AG04450 (cell line): Measurements from ENCODE around the gene TBC1D14. TPM values are rescaled to one million over a fixed set of nuclear protein-coding genes. Genes with fewer than 3 reads are reported as not detected.

ENCODE experiments used
- CTCF ChIA-PET: fragments of 300-600, 350-600 bp; formaldehyde crosslinking; extraction: SDS; loops from one replicate; lab custom pipeline; 2022; ENCODE audit warnings: antibody characterized with exemption, inconsistent platforms; lab: Charles Lee
- POLR2A ChIA-PET: fragments of 350-600 bp; formaldehyde crosslinking; extraction: SDS; loops from one replicate; lab custom pipeline; 2021; ENCODE audit warnings: antibody characterized with exemption, inconsistent platforms; lab: Yijun Ruan, JAX
- DNase-seq: peaks from one replicate; pipeline ENCODE4 v3.0.0-alpha.2; 2011; ENCODE audit warnings: low read depth, low spot score
- H3K27ac ChIP-seq: one replicate; pipeline ENCODE4 v1.5.1; 2012; ENCODE audit warnings: low read depth, low read length, control low read depth
- H3K27me3 ChIP-seq: one replicate; pipeline ENCODE4 v1.6.0; 2012; ENCODE audit warnings: low read length; ENCODE audit not compliant: control insufficient read depth, insufficient read depth
- H3K4me3 ChIP-seq: 2 replicates; pipeline ENCODE4 v1.5.1; 2011; ENCODE audit warnings: mild to moderate bottlenecking, low read depth, low read length, control low read depth
- H3K9me3 ChIP-seq: 2 replicates; pipeline ENCODE4 v1.5.1; 2012; ENCODE audit warnings: low read length; ENCODE audit not compliant: control insufficient read depth, insufficient read depth
- CTCF ChIP-seq: IDR thresholded peaks from 2 replicates; pipeline ENCODE4 v1.5.1; 2011; ENCODE audit warnings: low read depth, low read length, control low read depth, inconsistent platforms
- polyA plus RNA-seq: library from polyadenylated mRNA; depleted of rRNA; stranded (reverse); fragments of >200 nt; gene quantifications from 2 replicates; pipeline ENCODE4 v1.2.3, GENCODE V29; 2011

Gene TBC1D14
- polyA plus RNA-seq, 1 experiment, result 46.3 TPM

GRCh38 chr4:6943885-6944225 is 34.2 kb downstream of the TBC1D14 start:
- H3K27me3 ChIP-seq, result no peaks in the 10 kb centered on the region
- H3K4me3 ChIP-seq, result no peak overlapping the region
- no peak overlapping the region for H3K27ac ChIP-seq
- CTCF ChIA-PET, result interaction anchor here (2.2 kb wide), 1 partner anchor 30 kb away, joined by 10 read pairs; no protein-coding TSS in a partner anchor
- H3K9me3 ChIP-seq, result no peaks in the 10 kb centered on the region
- POLR2A ChIA-PET, result interaction anchor here (0.6 kb wide), 1 partner anchor 52 kb away, joined by 3 read pairs; no protein-coding TSS in a partner anchor
- no peak for TF ChIP-seq CTCF
- no peak for DNase-seq

GRCh38 chr4:6944301-6945051 is 34.9 kb downstream of the TBC1D14 start:
- DNase-seq, result no peak
- POLR2A ChIA-PET, result interaction anchor here (0.9 kb wide), 1 partner anchor 35 kb away, joined by 5 read pairs; no protein-coding TSS in a partner anchor
- no peaks in the 10 kb centered on the region for H3K27me3 ChIP-seq
- CTCF ChIA-PET, result interaction anchor here (2.2 kb wide), 1 partner anchor 29 kb away, joined by 10 read pairs; no protein-coding TSS in a partner anchor
- H3K4me3 ChIP-seq, result no peak overlapping the region
- TF ChIP-seq CTCF, result no peak
- no peaks in the 10 kb centered on the region for H3K9me3 ChIP-seq
- H3K27ac ChIP-seq, result no peak overlapping the region

GRCh38 chr4:6945052-6945409 is 35.4 kb downstream of the TBC1D14 start:
- Histone ChIP-seq H3K9me3 (no peaks in the 10 kb centered on the region), H3K4me3 (no peak overlapping the region), H3K27ac (no peak overlapping the region), H3K27me3 (no peaks in the 10 kb centered on the region)
- CTCF ChIA-PET, result interaction anchor here (0.8 to 2.2 kb wide), 2 partner anchors 28 to 29 kb away, joined by 3 to 10 read pairs; no protein-coding TSS in a partner anchor
- POLR2A ChIA-PET, result interaction anchor here (0.9 kb wide), 1 partner anchor 36 kb away, joined by 5 read pairs; no protein-coding TSS in a partner anchor
- no peak for TF ChIP-seq CTCF
- no peak for DNase-seq

GRCh38 chr4:6946497-6946896 is 36.9 kb downstream of the TBC1D14 start:
- Histone ChIP-seq H3K27me3 (no peaks in the 10 kb centered on the region), H3K4me3 (no peak overlapping the region), H3K9me3 (no peaks in the 10 kb centered on the region), H3K27ac (no peak overlapping the region)
- POLR2A ChIA-PET, result interaction anchor here (0.7 kb wide), 1 partner anchor 37 kb away, joined by 4 read pairs; the partner anchor contains the start of gene TBC1D14
- no peak for TF ChIP-seq CTCF
- no peak for DNase-seq
- CTCF ChIA-PET, result interaction anchor here (0.5 to 0.8 kb wide), 3 partner anchors 13 to 73 kb away, joined by 3 to 5 read pairs (median 3); no protein-coding TSS in a partner anchor

GRCh38 chr4:6948134-6948460 is 38.5 kb downstream of the TBC1D14 start:
- Histone ChIP-seq H3K27ac (no peak overlapping the region), H3K9me3 (no peaks in the 10 kb centered on the region), H3K4me3 (no peak overlapping the region), H3K27me3 (no peaks in the 10 kb centered on the region)
- DNase-seq, result no peak
- TF ChIP-seq CTCF, result no peak
- CTCF ChIA-PET, result interaction anchor here (0.6 to 1.2 kb wide), 2 partner anchors 26 to 1184 kb away, joined by 3 read pairs; no protein-coding TSS in a partner anchor
- POLR2A ChIA-PET, result no interaction called here
